NCI-H460 (cell line): Measurements from ENCODE around the gene PDAP1. TPM values are rescaled to one million over a fixed set of nuclear protein-coding genes. Genes with fewer than 3 reads are reported as not detected.
"Not testable (repeated sequence)": the region's sequence is repeated elsewhere in the genome, so short reads cannot be mapped to it uniquely, and the experiment has no call there.

Source experiments
- DNase-seq: peaks from one replicate; pipeline ENCODE4 v3.0.0-alpha.2; 2016; ENCODE audit warnings: low read depth; ENCODE audit errors: extremely low read depth
- total RNA-seq: library from RNA; depleted of rRNA; stranded (reverse); fragments of >200 nt; shearing (Covaris generic); gene quantifications from 2 replicates; pipeline ENCODE4 v1.2.3, GENCODE V29; 2014; rRNA removed

The PDAP1 gene
- total RNA-seq, 1 experiment from 2014 or later, result 72.1 TPM

- DNase-seq, result no peak
These were observed 50.5 kb downstream of the PDAP1 start for GRCh38 chr7:99357701-99358490.

GRCh38 chr7:99355098-99355497 is 53.3 kb downstream of the PDAP1 start:
- no peak for DNase-seq

- DNase-seq, result no peak
These were observed 56.1 kb downstream of the PDAP1 start for GRCh38 chr7:99352247-99352646.

GRCh38 chr7:99350641-99351040 is 57.8 kb downstream of the PDAP1 start:
- DNase-seq, result not testable (repeated sequence)

Other genes starting within 250 kb of the PDAP1 start
- 0.07 TPM in 1 of 2 replicates, not detected in the other for gene KPNA7, start 200.5 kb downstream of the PDAP1 start, total RNA-seq
- not detected in 2 replicates for gene MYH16, start 135.8 kb downstream of the PDAP1 start, total RNA-seq
- 162 and 177 TPM in 2 replicates for gene ARPC1A, start 82.7 kb downstream of the PDAP1 start, total RNA-seq
- gene ARPC1B, start 33.9 kb downstream of the PDAP1 start, total RNA-seq, result 236 and 247 TPM in 2 replicates
- 211 and 220 TPM in 2 replicates for gene BUD31, start 372 bp upstream of the PDAP1 start, total RNA-seq
- gene PTCD1, start 30.2 kb upstream of the PDAP1 start, total RNA-seq, result 6.1 and 6.4 TPM in 2 replicates
- gene CPSF4, start 30.3 kb upstream of the PDAP1 start, total RNA-seq, result 37.1 and 42.7 TPM in 2 replicates
- gene ATP5MF, start 57.6 kb upstream of the PDAP1 start, total RNA-seq, result 598 and 637 TPM in 2 replicates
- 6.8 and 7.0 TPM in 2 replicates for gene ZNF789, start 64.3 kb upstream of the PDAP1 start, total RNA-seq
- 17.6 and 18.0 TPM in 2 replicates for gene ZNF394, start 91.7 kb upstream of the PDAP1 start, total RNA-seq
- gene ZKSCAN5, start 96.1 kb upstream of the PDAP1 start, total RNA-seq, result 12.0 and 12.7 TPM in 2 replicates
- 12.1 and 14.0 TPM in 2 replicates for gene FAM200A, start 143.5 kb upstream of the PDAP1 start, total RNA-seq
- gene ZNF655, start 150.0 kb upstream of the PDAP1 start, total RNA-seq, result 68.4 and 83.1 TPM in 2 replicates
- 0.87 and 1.1 TPM in 2 replicates for gene TMEM225B, start 189.7 kb upstream of the PDAP1 start, total RNA-seq
- gene ZSCAN25, start 208.3 kb upstream of the PDAP1 start, total RNA-seq, result 9.4 and 12.5 TPM in 2 replicates